ENCODE results near the gene ABCC2. TPM values are rescaled to one million over a fixed set of nuclear protein-coding genes. Genes with fewer than 3 reads are reported as not detected.
"Not testable (repeated sequence)": the region's sequence is repeated elsewhere in the genome, so short reads cannot be mapped to it uniquely, and the experiment has no call there.

The ABCC2 gene
- total RNA-seq, 2 donors from 2014 or later, result 0.22 to 0.40 TPM

DNA sequence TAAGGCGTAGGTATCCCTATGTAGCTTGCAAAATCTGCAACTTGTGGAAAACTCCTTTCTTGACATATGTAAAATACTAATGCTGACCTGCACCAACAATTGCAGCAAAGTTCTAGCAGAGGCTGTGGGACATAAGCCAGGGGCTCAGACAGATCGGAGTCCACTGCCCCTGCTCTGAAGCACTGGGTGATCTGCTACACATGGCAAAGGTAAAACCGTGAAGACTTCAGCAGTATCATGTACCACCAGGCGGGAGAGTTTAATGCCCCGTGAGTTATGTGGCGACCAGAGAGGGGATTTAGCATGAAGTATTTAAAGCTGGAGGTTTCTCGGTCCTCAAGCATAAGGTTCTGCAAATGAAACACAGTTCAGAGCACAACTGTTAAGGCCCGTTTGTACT lies 76.4 kb downstream of the ABCC2 start:
- TF ChIP-seq, protein P1, sequence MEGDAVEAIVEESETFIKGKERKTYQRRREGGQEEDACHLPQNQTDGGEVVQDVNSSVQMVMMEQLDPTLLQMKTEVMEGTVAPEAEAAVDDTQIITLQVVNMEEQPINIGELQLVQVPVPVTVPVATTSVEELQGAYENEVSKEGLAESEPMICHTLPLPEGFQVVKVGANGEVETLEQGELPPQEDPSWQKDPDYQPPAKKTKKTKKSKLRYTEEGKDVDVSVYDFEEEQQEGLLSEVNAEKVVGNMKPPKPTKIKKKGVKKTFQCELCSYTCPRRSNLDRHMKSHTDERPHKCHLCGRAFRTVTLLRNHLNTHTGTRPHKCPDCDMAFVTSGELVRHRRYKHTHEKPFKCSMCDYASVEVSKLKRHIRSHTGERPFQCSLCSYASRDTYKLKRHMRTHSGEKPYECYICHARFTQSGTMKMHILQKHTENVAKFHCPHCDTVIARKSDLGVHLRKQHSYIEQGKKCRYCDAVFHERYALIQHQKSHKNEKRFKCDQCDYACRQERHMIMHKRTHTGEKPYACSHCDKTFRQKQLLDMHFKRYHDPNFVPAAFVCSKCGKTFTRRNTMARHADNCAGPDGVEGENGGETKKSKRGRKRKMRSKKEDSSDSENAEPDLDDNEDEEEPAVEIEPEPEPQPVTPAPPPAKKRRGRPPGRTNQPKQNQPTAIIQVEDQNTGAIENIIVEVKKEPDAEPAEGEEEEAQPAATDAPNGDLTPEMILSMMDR (conservative IDR thresholded peaks at IDR 0.05), result no peak
- no peak overlapping the region for H3K4me3 Mint-ChIP-seq
- WGBS, 2 experiments (ENCODE audit: insufficient coverage in 1 of 2, insufficient read length in 1 of 2), result 88 to 92% methylated on average over 3 to 8 of the region's 8 CpGs
- H3K27me3 Mint-ChIP-seq (ENCODE audit: insufficient read depth), result peaks cover 4% of the 10 kb centered on the region
- H3K27ac Mint-ChIP-seq, result no peak overlapping the region
- H3K27me3 ChIP-seq (ENCODE audit: control insufficient read depth, insufficient read depth, low read length, poor library complexity, severe bottlenecking), result no peaks in the 10 kb centered on the region
- no peaks in the 10 kb centered on the region for H3K36me3 ChIP-seq (ENCODE audit: control insufficient read depth, insufficient read depth, low read length)
- no peaks in the 10 kb centered on the region for H3K9me3 ChIP-seq (ENCODE audit: control insufficient read depth, low read length)
- no peak overlapping the region for H3K4me3 ChIP-seq (ENCODE audit: low read length)
- H3K27ac ChIP-seq (ENCODE audit: low read depth, low read length), result no peak overlapping the region
- H3K4me1 Mint-ChIP-seq, result peaks cover 3% of the 10 kb centered on the region
- H3K4me1 ChIP-seq (ENCODE audit: control insufficient read depth, insufficient read depth, low read length), result no peaks in the 10 kb centered on the region
- no peaks in the 10 kb centered on the region for H3K36me3 Mint-ChIP-seq (ENCODE audit: low read depth)
- peak; percentile 18 for DNase-seq
- no peak overlapping the region for H3K9ac ChIP-seq (ENCODE audit: extremely low read depth, low read length, poor library complexity, severe bottlenecking)
- H3K9me3 Mint-ChIP-seq, result no peaks in the 10 kb centered on the region

DNA sequence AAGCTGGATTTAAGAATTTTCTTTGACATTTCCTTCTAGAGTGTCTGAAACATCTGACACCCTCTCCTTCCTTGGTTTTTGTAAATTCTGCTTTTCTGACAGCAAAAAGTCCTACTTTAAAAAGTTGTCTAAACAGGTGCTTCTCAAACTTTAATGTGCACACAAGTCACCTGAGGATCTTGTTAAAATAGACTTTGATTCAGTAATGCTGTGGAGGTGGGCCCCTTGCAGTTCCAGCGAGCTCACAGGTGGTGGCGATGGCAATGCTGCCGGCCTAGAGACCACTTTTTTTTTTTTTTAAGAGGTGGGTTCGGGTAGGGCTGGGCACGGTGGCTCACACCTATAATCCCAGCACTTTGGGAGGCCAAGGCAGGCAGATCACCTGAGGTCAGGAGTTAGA lies 77.1 kb downstream of the ABCC2 start:
- H3K27me3 Mint-ChIP-seq (ENCODE audit: insufficient read depth), result peaks cover 4% of the 10 kb centered on the region
- Histone ChIP-seq H3K9me3 (ENCODE audit: control insufficient read depth, low read length) (no peaks in the 10 kb centered on the region), H3K27me3 (ENCODE audit: control insufficient read depth, insufficient read depth, low read length, poor library complexity, severe bottlenecking) (no peaks in the 10 kb centered on the region), H3K36me3 (ENCODE audit: control insufficient read depth, insufficient read depth, low read length) (no peaks in the 10 kb centered on the region), H3K9ac (ENCODE audit: extremely low read depth, low read length, poor library complexity, severe bottlenecking) (no peak overlapping the region), H3K4me1 (ENCODE audit: control insufficient read depth, insufficient read depth, low read length) (no peaks in the 10 kb centered on the region), H3K4me3 (ENCODE audit: low read length) (no peak overlapping the region), H3K27ac (ENCODE audit: low read depth, low read length) (no peak overlapping the region)
- TF ChIP-seq, protein P1 (conservative IDR thresholded peaks at IDR 0.05), result peak; percentile 80
- H3K27ac Mint-ChIP-seq, result no peak overlapping the region
- peaks cover 3% of the 10 kb centered on the region for H3K4me1 Mint-ChIP-seq
- peak; percentile 86 for DNase-seq
- H3K9me3 Mint-ChIP-seq, result peaks cover 1% of the 10 kb centered on the region
- H3K4me3 Mint-ChIP-seq, result no peak overlapping the region
- H3K36me3 Mint-ChIP-seq (ENCODE audit: low read depth), result no peaks in the 10 kb centered on the region
- WGBS, 2 experiments (ENCODE audit: insufficient coverage in 1 of 2, insufficient read length in 1 of 2), result 35% methylated on average over 5 of the region's 5 CpGs; no CpG with 5 or more reads in 1 of the 2 experiments

DNA sequence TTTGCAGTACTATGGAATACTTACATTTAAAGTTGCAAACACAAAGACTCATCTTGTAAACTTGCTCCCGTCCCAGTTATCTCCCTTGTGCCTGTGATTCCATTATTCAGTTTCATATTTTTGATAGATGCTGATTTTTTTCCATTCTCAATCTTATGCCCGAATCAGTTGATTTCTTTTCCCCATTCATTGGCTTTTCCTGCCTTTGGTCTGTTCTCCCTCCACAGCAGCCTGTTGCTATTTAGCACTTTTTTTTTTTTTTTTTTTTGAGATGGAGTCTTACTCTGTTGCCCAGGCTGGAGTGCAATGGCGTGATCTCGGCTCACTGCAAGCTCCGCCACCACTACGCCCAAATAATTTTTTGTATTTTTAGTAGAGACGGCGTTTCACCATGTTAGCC lies 78.0 kb downstream of the ABCC2 start:
- H3K9me3 ChIP-seq (ENCODE audit: control insufficient read depth, low read length), result no peaks in the 10 kb centered on the region
- H3K36me3 Mint-ChIP-seq (ENCODE audit: low read depth), result no peaks in the 10 kb centered on the region
- TF ChIP-seq, protein P1 (conservative IDR thresholded peaks at IDR 0.05), result no peak

DNA sequence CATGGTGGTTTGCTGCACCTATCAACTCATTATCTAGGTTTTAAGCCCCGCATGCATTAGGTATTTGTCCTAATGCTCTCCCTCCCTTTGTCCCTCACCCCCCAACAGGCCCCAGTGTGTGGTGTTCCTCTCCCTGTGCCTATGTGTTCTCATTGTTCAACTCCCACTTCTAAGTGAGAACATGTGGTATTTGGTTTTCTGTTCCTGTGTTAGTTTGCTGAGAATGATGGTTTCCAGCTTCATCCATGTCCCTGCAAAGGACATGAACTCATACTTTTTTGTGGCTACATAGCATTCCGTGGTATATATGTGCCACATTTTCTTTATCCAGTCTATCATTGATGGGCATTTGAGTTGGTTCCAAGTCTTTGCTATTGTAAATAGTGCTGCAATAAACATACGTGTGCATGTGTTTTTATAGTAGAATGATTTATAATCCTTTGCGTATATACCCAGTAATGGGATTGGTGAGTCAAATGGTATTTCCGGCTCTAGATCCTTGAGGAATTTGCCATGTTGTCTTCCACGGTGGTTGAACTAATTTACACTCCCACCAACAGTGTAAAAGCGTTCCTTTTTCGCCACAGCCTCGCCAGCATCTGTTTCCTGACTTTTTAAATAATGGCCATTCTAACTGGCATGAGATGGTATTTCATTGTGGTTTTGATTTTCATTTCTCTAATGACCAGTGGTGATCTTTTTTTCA lies 81.2 kb downstream of the ABCC2 start:
- 87 to 91% methylated on average over 5 to 9 of the region's 9 CpGs for WGBS, 2 experiments (ENCODE audit: insufficient coverage in 1 of 2, insufficient read length in 1 of 2)

More for the DNA sequence above, 78.0 kb downstream of the ABCC2 start:
- no peak overlapping the region for H3K27ac ChIP-seq (ENCODE audit: low read depth, low read length)
- Mint-ChIP-seq H3K27ac (no peak overlapping the region), H3K4me1 (peaks cover 3% of the 10 kb centered on the region), H3K9me3 (peaks cover 7% of the 10 kb centered on the region), H3K27me3 (ENCODE audit: insufficient read depth) (peaks cover 9% of the 10 kb centered on the region), H3K4me3 (no peak overlapping the region)
- peak; percentile 5 for DNase-seq
- H3K27me3 ChIP-seq (ENCODE audit: control insufficient read depth, insufficient read depth, low read length, poor library complexity, severe bottlenecking), result no peaks in the 10 kb centered on the region
- 93% methylated on average over 2 to 8 of the region's 8 CpGs for WGBS, 2 experiments (ENCODE audit: insufficient coverage in 1 of 2, insufficient read length in 1 of 2)
- H3K36me3 ChIP-seq (ENCODE audit: control insufficient read depth, insufficient read depth, low read length), result no peaks in the 10 kb centered on the region
- no peaks in the 10 kb centered on the region for H3K4me1 ChIP-seq (ENCODE audit: control insufficient read depth, insufficient read depth, low read length)
- no peak overlapping the region for H3K9ac ChIP-seq (ENCODE audit: extremely low read depth, low read length, poor library complexity, severe bottlenecking)
- no peak overlapping the region for H3K4me3 ChIP-seq (ENCODE audit: low read length)

DNA sequence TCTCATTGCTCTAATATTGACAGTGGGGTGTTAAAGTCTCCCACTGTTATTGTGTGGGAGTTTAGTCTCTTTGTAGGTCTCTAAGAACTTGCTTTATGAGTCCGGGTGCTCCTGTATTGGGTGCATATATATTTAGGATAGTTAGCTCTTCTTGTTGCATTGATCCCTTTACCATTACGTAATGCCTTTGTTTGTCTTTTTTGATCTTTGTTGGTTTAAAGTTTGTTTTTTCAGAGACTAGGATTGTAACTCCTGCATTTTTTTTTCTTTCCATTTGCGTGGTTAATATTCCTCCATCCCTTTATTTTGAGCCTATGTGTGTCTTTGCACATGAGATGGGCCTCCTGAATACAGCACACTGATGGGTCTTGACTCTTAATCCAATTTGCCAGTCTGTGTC lies 84.8 kb downstream of the ABCC2 start:
- Mint-ChIP-seq H3K4me1 (peaks cover 15% of the 10 kb centered on the region), H3K9me3 (peaks cover 29% of the 10 kb centered on the region), H3K27me3 (ENCODE audit: insufficient read depth) (peaks cover 20% of the 10 kb centered on the region)
- not testable (repeated sequence) for H3K27me3 ChIP-seq (ENCODE audit: control insufficient read depth, insufficient read depth, low read length, poor library complexity, severe bottlenecking); H3K4me3 Mint-ChIP-seq; H3K27ac Mint-ChIP-seq; H3K36me3 ChIP-seq (ENCODE audit: control insufficient read depth, insufficient read depth, low read length); H3K4me1 ChIP-seq (ENCODE audit: control insufficient read depth, insufficient read depth, low read length); H3K4me3 ChIP-seq (ENCODE audit: low read length); H3K36me3 Mint-ChIP-seq (ENCODE audit: low read depth); H3K27ac ChIP-seq (ENCODE audit: low read depth, low read length); DNase-seq; H3K9me3 ChIP-seq (ENCODE audit: control insufficient read depth, low read length); H3K9ac ChIP-seq (ENCODE audit: extremely low read depth, low read length, poor library complexity, severe bottlenecking)
- 97% methylated on average over 3 of the region's 3 CpGs; no CpG with 5 or more reads in 1 of the 2 experiments for WGBS, 2 experiments (ENCODE audit: insufficient coverage in 1 of 2, insufficient read length in 1 of 2)

More for the DNA sequence above, 81.2 kb downstream of the ABCC2 start:
- not testable (repeated sequence) for H3K9ac ChIP-seq (ENCODE audit: extremely low read depth, low read length, poor library complexity, severe bottlenecking); H3K4me3 Mint-ChIP-seq; H3K36me3 Mint-ChIP-seq (ENCODE audit: low read depth); H3K36me3 ChIP-seq (ENCODE audit: control insufficient read depth, insufficient read depth, low read length); H3K4me1 ChIP-seq (ENCODE audit: control insufficient read depth, insufficient read depth, low read length); H3K4me1 Mint-ChIP-seq; H3K27ac ChIP-seq (ENCODE audit: low read depth, low read length); H3K4me3 ChIP-seq (ENCODE audit: low read length); H3K27ac Mint-ChIP-seq; H3K27me3 ChIP-seq (ENCODE audit: control insufficient read depth, insufficient read depth, low read length, poor library complexity, severe bottlenecking); H3K9me3 ChIP-seq (ENCODE audit: control insufficient read depth, low read length)
- DNase-seq, result peak; percentile 5
- Mint-ChIP-seq H3K9me3 (peaks cover 29% of the 10 kb centered on the region), H3K27me3 (ENCODE audit: insufficient read depth) (peaks cover 22% of the 10 kb centered on the region)

Data from endodermal cell (in vitro differentiated cells).